T-helper 2 cell treated with Interferon-gamma antibody and Interleukin-4, amounts not matched to agents 100 ng/mL and 5 ng/mL, for 36 hours (primary cell): ENCODE data around the gene MYO16. TPM values are rescaled to one million over a fixed set of nuclear protein-coding genes. Genes with fewer than 3 reads are reported as not detected.
"Not testable (repeated sequence)": the region's sequence is repeated elsewhere in the genome, so short reads cannot be mapped to it uniquely, and the experiment has no call there.

Experiments
- intact Hi-C: fragments of 100-400 bp; cut with micrococcal nuclease; formaldehyde crosslinking; loops from one replicate; pipeline ENCODE4 v1.15.1; 2023
- total RNA-seq: library from RNA; stranded (reverse); gene quantifications from 2 replicates; pipeline ENCODE4 v1.2.3, GENCODE V29; 2022

MYO16 gene
- total RNA-seq, 1 donor from 2014 or later, result not detected

- intact Hi-C loops, result no loop called here
These were observed 403.7 kb downstream of the MYO16 start for GRCh38 chr13:109033090-109033489.

DNA sequence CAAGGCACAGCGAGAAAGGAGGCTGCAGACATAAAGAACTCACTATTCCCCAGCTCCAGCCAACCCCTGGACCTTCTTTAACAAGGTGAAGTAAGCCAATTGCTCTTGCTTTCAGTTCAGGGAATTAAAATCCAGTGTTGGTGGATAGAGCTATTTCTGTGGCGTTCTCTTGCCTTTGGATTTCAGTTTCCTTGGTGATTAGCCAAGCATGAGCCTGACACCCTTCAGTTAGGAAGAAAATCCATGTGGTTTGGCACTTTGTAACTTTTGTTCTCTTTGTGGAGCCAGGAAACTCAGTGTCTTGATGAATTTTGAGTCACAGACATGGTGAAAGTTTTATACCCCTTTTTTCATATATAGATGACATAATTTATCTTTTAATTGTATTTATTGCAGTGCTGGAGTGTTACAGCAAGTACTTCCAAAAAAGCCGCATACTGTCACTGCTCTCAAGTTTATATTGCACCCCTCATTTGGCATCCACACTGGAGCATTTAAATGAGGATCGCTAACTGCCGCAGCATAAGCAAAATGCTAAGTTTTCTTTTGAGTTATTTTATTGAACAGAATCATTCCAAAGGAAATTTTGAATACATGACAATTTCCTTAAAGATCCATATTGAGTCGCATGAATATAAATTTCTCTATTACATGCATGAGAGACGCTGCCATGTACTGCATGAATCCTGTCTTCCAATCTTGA lies 406.8 kb downstream of the MYO16 start:
- intact Hi-C loops, result no loop called here

GRCh38 chr13:109043636-109044035 lies 414.2 kb downstream of the MYO16 start:
- intact Hi-C loops, result no loop called here

GRCh38 chr13:109055850-109056249 lies 426.4 kb downstream of the MYO16 start:
- intact Hi-C loops, result no loop called here

DNA sequence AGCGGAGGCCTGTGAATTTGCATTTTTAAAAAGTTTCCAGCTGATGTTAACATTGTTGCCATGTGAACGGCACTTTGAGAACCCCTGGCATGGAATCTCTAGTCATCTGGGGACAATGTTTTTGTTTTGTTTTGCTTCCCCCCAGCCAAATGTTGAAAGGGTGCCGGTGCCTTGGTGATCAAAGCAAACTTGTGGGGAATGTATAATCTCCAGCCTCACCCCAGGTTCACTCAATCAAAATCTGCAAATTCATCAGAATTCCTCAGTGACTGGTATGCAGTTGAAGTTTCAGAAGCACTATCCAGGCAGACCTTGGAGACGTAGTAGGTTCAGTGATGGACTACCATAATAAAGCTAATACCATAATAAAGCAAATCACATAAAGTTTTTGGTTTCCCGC lies 428.7 kb downstream of the MYO16 start:
- intact Hi-C loops, result no loop called here

DNA sequence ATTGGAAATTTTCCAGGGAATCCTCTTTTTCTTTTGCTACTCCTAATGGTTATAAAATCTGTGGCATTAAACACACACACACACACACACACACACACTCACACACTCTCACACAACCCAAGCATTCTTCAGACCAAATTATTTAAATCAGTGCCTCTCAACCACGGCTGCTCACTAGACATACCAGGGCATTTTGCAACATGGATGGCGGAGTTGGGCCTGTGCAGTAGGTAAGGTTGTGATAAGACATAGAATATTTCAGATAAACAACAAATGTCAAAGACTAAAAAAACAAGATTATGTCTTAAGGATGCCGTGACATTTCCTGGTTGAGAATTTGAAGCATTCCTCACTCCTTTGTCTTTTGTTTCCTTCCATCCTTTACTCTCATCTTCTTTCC lies 443.1 kb downstream of the MYO16 start:
- intact Hi-C loops, result no loop called here

- intact Hi-C loops, result no loop called here
These were observed 445.0 kb downstream of the MYO16 start for GRCh38 chr13:109074436-109074835.

GRCh38 chr13:109074853-109075252 lies 445.4 kb downstream of the MYO16 start:
- intact Hi-C loops, result no loop called here

DNA sequence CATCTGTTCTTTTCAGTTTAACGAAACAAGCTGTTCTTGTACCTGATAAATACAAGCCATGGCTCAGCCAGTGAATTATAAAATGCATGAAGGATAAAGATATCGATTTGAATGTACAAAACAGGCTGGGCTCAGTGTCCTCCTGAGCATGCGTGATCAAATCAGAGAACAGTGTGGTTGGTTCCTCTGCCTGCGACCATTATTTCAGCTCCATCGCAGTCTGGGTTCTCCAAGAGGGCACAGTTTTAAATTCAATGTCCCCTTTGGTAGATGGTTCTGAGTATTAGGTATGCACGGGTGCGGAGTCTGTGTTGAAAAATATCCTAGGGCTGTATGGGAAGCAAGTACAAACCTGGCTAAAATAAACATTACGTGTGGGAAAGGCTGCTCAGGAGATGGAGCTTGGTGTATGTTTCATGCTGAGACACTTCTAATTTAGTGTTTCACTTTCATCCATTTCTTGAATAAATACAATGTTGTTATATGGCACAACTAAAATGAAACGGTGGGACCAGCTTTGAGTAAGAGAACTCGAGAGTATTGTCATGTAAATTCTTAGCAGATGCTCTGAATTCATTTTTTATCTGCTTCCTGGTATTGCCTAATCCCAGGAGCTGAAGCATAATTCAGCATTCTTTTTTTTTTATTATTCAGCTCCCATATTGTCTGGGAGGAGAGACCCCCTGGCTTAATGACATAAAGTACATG lies 458.7 kb downstream of the MYO16 start:
- intact Hi-C loops, result no loop called here

GRCh38 chr13:109088624-109088917 lies 459.2 kb downstream of the MYO16 start:
- intact Hi-C loops, result no loop called here

GRCh38 chr13:109090796-109091195 lies 461.4 kb downstream of the MYO16 start:
- intact Hi-C loops, result no loop called here

DNA sequence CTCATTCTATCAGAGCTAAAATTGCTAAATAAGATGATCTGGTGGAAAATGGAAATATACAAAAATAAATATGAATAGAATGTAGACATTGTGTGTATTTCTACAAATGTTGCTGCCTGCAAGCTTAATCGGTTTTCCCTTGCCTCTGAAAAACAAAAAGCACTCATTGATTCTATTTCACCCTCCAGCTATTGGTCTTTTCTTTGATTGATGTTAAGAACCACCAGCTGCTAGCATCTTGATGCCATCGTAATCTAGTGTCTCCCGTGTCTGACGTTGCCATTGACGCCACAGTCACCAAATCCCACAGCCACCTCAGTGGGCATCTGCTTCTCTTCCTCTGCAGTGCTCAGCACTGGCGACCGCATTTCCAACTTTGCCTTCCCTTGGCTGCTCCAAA lies 461.8 kb downstream of the MYO16 start:
- intact Hi-C loops, result no loop called here

DNA sequence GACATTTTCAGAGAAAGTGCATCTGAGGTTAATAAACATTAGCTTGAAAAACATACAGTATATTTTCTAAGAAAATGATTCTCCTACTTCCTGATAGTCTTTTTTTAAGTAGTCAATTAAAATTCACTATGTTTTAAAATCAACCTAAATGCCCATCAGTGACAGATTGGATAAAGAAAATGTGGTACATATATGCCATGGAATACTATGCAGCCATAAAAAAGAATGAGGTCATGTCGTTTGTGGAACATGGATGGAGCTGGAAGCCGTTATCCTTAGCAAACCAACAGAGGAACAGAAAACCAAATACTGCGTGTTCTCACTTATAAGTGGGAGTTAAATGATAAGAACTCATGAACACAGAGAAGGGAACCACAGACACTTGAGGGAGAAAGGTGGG lies 462.8 kb downstream of the MYO16 start:
- intact Hi-C loops, result not testable (repeated sequence)

GRCh38 chr13:109093998-109094397 lies 464.6 kb downstream of the MYO16 start:
- intact Hi-C loops, result no loop called here

DNA sequence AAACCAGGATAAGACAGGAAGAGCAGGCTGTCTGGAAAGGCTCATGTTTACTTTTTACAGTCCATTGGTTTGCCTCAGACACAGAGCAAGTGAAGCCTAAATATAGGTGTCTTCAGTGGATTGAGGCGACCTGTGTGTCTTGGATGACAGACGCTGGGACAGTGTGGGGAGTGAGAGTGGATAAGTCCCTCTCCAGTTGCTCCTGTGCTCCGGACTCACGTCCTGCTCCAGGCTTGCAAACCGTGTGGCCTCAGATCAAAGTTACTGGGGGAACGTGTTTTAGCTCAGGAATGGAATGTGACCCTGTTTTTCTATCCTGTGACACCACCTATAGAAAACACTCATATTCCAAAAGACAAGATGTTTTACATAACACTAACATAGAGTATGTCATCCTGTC lies 465.7 kb downstream of the MYO16 start:
- intact Hi-C loops, result no loop called here

- intact Hi-C loops, result no loop called here
These were observed 466.7 kb downstream of the MYO16 start for GRCh38 chr13:109096101-109096500.

- intact Hi-C loops, result no loop called here
These were observed 471.4 kb downstream of the MYO16 start for GRCh38 chr13:109100705-109101304.

- intact Hi-C loops, result no loop called here
These were observed 472.2 kb downstream of the MYO16 start for GRCh38 chr13:109101550-109102144.

- intact Hi-C loops, result no loop called here
These were observed 476.5 kb downstream of the MYO16 start for GRCh38 chr13:109105899-109106298.

- intact Hi-C loops, result no loop called here
These were observed 480.7 kb downstream of the MYO16 start for GRCh38 chr13:109110159-109110558.

- intact Hi-C loops, result no loop called here
These were observed 481.7 kb downstream of the MYO16 start for GRCh38 chr13:109111141-109111540.

DNA sequence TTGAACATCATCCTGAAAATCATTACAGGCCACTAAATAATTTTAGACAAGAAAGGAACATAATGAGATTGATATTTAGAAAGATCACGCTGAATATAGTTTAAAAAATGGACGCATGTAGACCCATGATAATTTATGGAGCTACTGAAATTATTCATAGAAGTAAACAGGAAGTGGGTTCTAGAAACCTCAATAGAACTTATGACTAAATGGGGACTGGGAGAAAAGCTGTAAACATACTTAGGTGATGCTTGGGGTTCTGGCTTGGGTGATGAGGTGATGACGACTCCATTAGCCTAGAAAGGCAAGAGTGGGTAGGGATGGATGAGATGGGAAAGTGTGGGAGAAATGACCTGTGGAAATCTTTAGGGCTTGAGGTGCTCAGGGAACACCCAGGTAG lies 484.0 kb downstream of the MYO16 start:
- intact Hi-C loops, result no loop called here
